Parathyroid adenoma (tissue), 2 donors: ENCODE results near the gene ADAMTSL1.

Experiments
- H2AFZ ChIP-seq: fragments of 300-600 bp; sonication (generic); one replicate; pipeline ENCODE4 v1.7.0; 2017; ENCODE audit warnings: antibody characterized with exemption, mild to moderate bottlenecking
- H3K27ac ChIP-seq: fragments of 300-600 bp; sonication (generic); one replicate; pipeline ENCODE4 v1.7.0; 2017
- H3K27me3 ChIP-seq: fragments of 300-600 bp; sonication (generic); one replicate; pipeline ENCODE4 v1.7.0; 2017; ENCODE audit warnings: low read length; ENCODE audit not compliant: control insufficient read depth, insufficient read depth
- H3K36me3 ChIP-seq: fragments of 300-600 bp; sonication (generic); one replicate; pipeline ENCODE4 v1.7.0; 2017; ENCODE audit warnings: low read length; ENCODE audit not compliant: control insufficient read depth, insufficient read depth
- H3K4me1 ChIP-seq: fragments of 300-600 bp; sonication (generic); one replicate; pipeline ENCODE4 v1.7.0; 2017; ENCODE audit warnings: control low read depth
- H3K4me2 ChIP-seq: fragments of 300-600 bp; sonication (generic); one replicate; pipeline ENCODE4 v1.7.0; 2017; ENCODE audit warnings: low read length
- H3K4me3 ChIP-seq: fragments of 300-600 bp; sonication (generic); one replicate; pipeline ENCODE4 v1.7.0; 2017; ENCODE audit warnings: low read depth, low read length
- H3K79me2 ChIP-seq: fragments of 300-600 bp; sonication (generic); one replicate; pipeline ENCODE4 v1.7.0; 2017; ENCODE audit warnings: control low read depth
- H3K9ac ChIP-seq: fragments of 300-600 bp; sonication (generic); one replicate; pipeline ENCODE4 v1.7.0; 2017; ENCODE audit warnings: mild to moderate bottlenecking
- H3K9me3 ChIP-seq: fragments of 300-600 bp; sonication (generic); one replicate; pipeline ENCODE4 v1.7.0; 2017; ENCODE audit warnings: low read length; ENCODE audit not compliant: control insufficient read depth
- CTCF ChIP-seq: fragments of 300-600 bp; sonication (generic); IDR thresholded peaks from one replicate; pipeline ENCODE4 v1.7.0; 2017; ENCODE audit warnings: antibody characterized with exemption, mild to moderate bottlenecking
- donor health status: primary hyperparathyroidism.

Gene ADAMTSL1

GRCh38 chr9:18472841-18473251 is 1.1 kb upstream of the ADAMTSL1 start:
- Histone ChIP-seq H3K9me3 (no peaks in the 10 kb centered on the region), H3K27me3 (no peaks in the 10 kb centered on the region), H3K27ac (no peak overlapping the region), H3K36me3 (no peaks in the 10 kb centered on the region), H3K4me3 (no peak overlapping the region), H2AFZ (no peak overlapping the region), H3K4me1 (no peaks in the 10 kb centered on the region), H3K79me2 (no peaks in the 10 kb centered on the region), H3K9ac (no peak overlapping the region), H3K4me2 (no peak overlapping the region)
- TF ChIP-seq CTCF = no peak

- no peak for TF ChIP-seq CTCF
- Histone ChIP-seq H3K27me3 (no peaks in the 10 kb centered on the region), H3K4me1 (no peaks in the 10 kb centered on the region), H3K79me2 (no peaks in the 10 kb centered on the region), H3K9me3 (no peaks in the 10 kb centered on the region), H3K9ac (no peak overlapping the region), H3K4me3 (no peak overlapping the region), H3K4me2 (no peak overlapping the region), H3K36me3 (no peaks in the 10 kb centered on the region), H3K27ac (no peak overlapping the region), H2AFZ (no peak overlapping the region)
These were observed 830 bp downstream of the ADAMTSL1 start for GRCh38 chr9:18474783-18475182.

- Histone ChIP-seq H3K4me3 (no peak overlapping the region), H3K4me1 (no peaks in the 10 kb centered on the region), H3K4me2 (no peak overlapping the region), H3K9me3 (no peaks in the 10 kb centered on the region), H3K9ac (no peak overlapping the region), H3K27ac (no peak overlapping the region), H3K79me2 (no peaks in the 10 kb centered on the region), H3K36me3 (no peaks in the 10 kb centered on the region), H3K27me3 (no peaks in the 10 kb centered on the region), H2AFZ (no peak overlapping the region)
- no peak for TF ChIP-seq CTCF
These were observed 3.2 kb downstream of the ADAMTSL1 start for GRCh38 chr9:18477121-18477660.

GRCh38 chr9:18477719-18478118 is 3.8 kb downstream of the ADAMTSL1 start:
- Histone ChIP-seq H3K4me1 (no peaks in the 10 kb centered on the region), H3K27ac (no peak overlapping the region)
- TF ChIP-seq CTCF = no peak

More at GRCh38 chr9:18477719-18478118, 3.8 kb downstream of the ADAMTSL1 start:
- Histone ChIP-seq H3K4me2 (no peak overlapping the region), H3K9ac (no peak overlapping the region), H3K27me3 (no peaks in the 10 kb centered on the region), H3K9me3 (no peaks in the 10 kb centered on the region), H3K4me3 (no peak overlapping the region), H2AFZ (no peak overlapping the region), H3K36me3 (no peaks in the 10 kb centered on the region), H3K79me2 (no peaks in the 10 kb centered on the region)
